Lower lobe of right lung (tissue), 2 donors: ENCODE measurements around the gene TRIM27. TPM values are rescaled to one million over a fixed set of nuclear protein-coding genes. Genes with fewer than 3 reads are reported as not detected.

Experiments
- ATAC-seq, 2 donors: fragments of 200-7000 bp; cut with Tn5 transposase; one replicate each; pipeline ENCODE4 v1.9.1; 2020 to 2022; ENCODE audit warnings: mild to moderate bottlenecking in 2 of 2, moderate library complexity in 2 of 2
- DNase-seq: peaks from one replicate; pipeline ENCODE4 v3.0.0-alpha.2; 2020
- H3K27ac ChIP-seq: fragments of 200-600 bp; one replicate; pipeline ENCODE4 v1.8.0; 2022
- H3K27me3 ChIP-seq: fragments of 200-600 bp; one replicate; pipeline ENCODE4 v1.8.0; 2022; ENCODE audit warnings: low read depth
- H3K36me3 ChIP-seq: fragments of 200-600 bp; one replicate; pipeline ENCODE4 v1.8.0; 2022; ENCODE audit warnings: mild to moderate bottlenecking
- H3K4me1 ChIP-seq: fragments of 200-600 bp; one replicate; pipeline ENCODE4 v1.8.0; 2022
- H3K4me3 ChIP-seq: fragments of 200-600 bp; one replicate; pipeline ENCODE4 v1.8.0; 2022; ENCODE audit warnings: mild to moderate bottlenecking
- H3K9me3 ChIP-seq: fragments of 200-600 bp; one replicate; pipeline ENCODE4 v1.8.0; 2022
- CTCF ChIP-seq: fragments of 200-600 bp; IDR thresholded peaks from one replicate; pipeline ENCODE4 v1.8.0; 2022; ENCODE audit warnings: antibody characterized with exemption, mild to moderate bottlenecking
- intact Hi-C: fragments of 100-400 bp; cut with DNase I; formaldehyde crosslinking; loops from one replicate; pipeline ENCODE4 v1.11.0; 2022
- total RNA-seq: library from RNA; stranded (reverse); fragmentation: NEBNext Ultra II Directional; extraction: Animal tissue kit (Norgen Biotek cat#: 25700); gene quantifications from one replicate; pipeline ENCODE4 v1.2.1, GENCODE V29; 2021
- donor health status: DM: no; HTN: yes; CAD: no; lungs with severe emphysema.

Gene TRIM27
- total RNA-seq, 1 donor from 2014 or later, result 46.6 TPM

- ATAC-seq (peak; percentile 93), DNase-seq (peak; percentile 92)
- Histone ChIP-seq H3K4me1 (peaks cover 11% of the 10 kb centered on the region), H3K27ac (peak overlapping the region; percentile 97), H3K9me3 (no peaks in the 10 kb centered on the region), H3K4me3 (peak overlapping the region; percentile 66), H3K36me3 (no peaks in the 10 kb centered on the region), H3K27me3 (no peaks in the 10 kb centered on the region)
- no peak for TF ChIP-seq CTCF
- intact Hi-C loops, result no loop called here
Measured at GRCh38 chr6:28895131-28895812, 28.5 kb downstream of the TRIM27 start.

- H3K4me3 ChIP-seq, result no peak overlapping the region
- no peak for DNase-seq
Measured at GRCh38 chr6:28893172-28893799, 30.5 kb downstream of the TRIM27 start.

GRCh38 chr6:28892525-28892924, 31.3 kb downstream of the TRIM27 start:
- no peak for TF ChIP-seq CTCF
- no peaks in the 10 kb centered on the region for H3K27me3 ChIP-seq
- H3K4me1 ChIP-seq, result peaks cover 8% of the 10 kb centered on the region
- intact Hi-C loops, result no loop called here
- H3K9me3 ChIP-seq, result no peaks in the 10 kb centered on the region
- H3K36me3 ChIP-seq, result no peaks in the 10 kb centered on the region
- H3K27ac ChIP-seq, result no peak overlapping the region
- no peak overlapping the region for H3K4me3 ChIP-seq
- no peak for ATAC-seq
- DNase-seq, result no peak

More at GRCh38 chr6:28893172-28893799, 30.5 kb downstream of the TRIM27 start:
- ATAC-seq, result no peak
- Histone ChIP-seq H3K36me3 (no peaks in the 10 kb centered on the region), H3K4me1 (peaks cover 11% of the 10 kb centered on the region), H3K27ac (no peak overlapping the region), H3K27me3 (no peaks in the 10 kb centered on the region), H3K9me3 (no peaks in the 10 kb centered on the region)
- TF ChIP-seq CTCF, result no peak
- intact Hi-C loops, result no loop called here

- no peaks in the 10 kb centered on the region for H3K27me3 ChIP-seq
- H3K9me3 ChIP-seq, result no peaks in the 10 kb centered on the region
- H3K4me1 ChIP-seq, result no peaks in the 10 kb centered on the region
- ATAC-seq (no peak), DNase-seq (no peak)
- H3K27ac ChIP-seq, result no peak overlapping the region
- no peaks in the 10 kb centered on the region for H3K36me3 ChIP-seq
- intact Hi-C loops, result no loop called here
- no peak for TF ChIP-seq CTCF
- no peak overlapping the region for H3K4me3 ChIP-seq
Measured at GRCh38 chr6:28887796-28888496, 35.8 kb downstream of the TRIM27 start.

- no peak for ATAC-seq
- Histone ChIP-seq H3K4me3 (no peak overlapping the region), H3K4me1 (no peaks in the 10 kb centered on the region), H3K27me3 (no peaks in the 10 kb centered on the region), H3K27ac (no peak overlapping the region), H3K36me3 (no peaks in the 10 kb centered on the region), H3K9me3 (no peaks in the 10 kb centered on the region)
- no peak for TF ChIP-seq CTCF
- DNase-seq, result no peak
- intact Hi-C loops, result no loop called here
Measured at GRCh38 chr6:28886079-28886439, 37.7 kb downstream of the TRIM27 start.
